Activated CD4-positive, alpha-beta T cell treated with anti-CD3 and anti-CD28 coated beads for 36 hours (primary cell): ENCODE data around the gene PLSCR4. TPM values are rescaled to one million over a fixed set of nuclear protein-coding genes. Genes with fewer than 3 reads are reported as not detected.

Experiments
- ATAC-seq: fragments of 200-7000 bp; cut with Tn5 transposase; one replicate; pipeline ENCODE4 v1.10.0; 2021; ENCODE audit warnings: mild to moderate bottlenecking, moderate library complexity
- CTCF ChIA-PET: fragments of 350-600 bp; sonication (Branson Sonifier 250); formaldehyde crosslinking; loops from one replicate; lab custom pipeline; 2021; ENCODE audit warnings: antibody characterized with exemption; lab: Charles Lee
- POLR2A ChIA-PET: fragments of 350-600 bp; sonication (Branson Sonifier 250); formaldehyde crosslinking; loops from one replicate; lab custom pipeline; 2021; ENCODE audit warnings: antibody characterized with exemption, inconsistent platforms; lab: Charles Lee
- DNase-seq: peaks from one replicate; pipeline ENCODE4 v3.0.0-alpha.2; 2020
- H3K27ac Mint-ChIP-seq: one replicate; pipeline ENCODE4 v1.8.0; 2021; ENCODE audit warnings: mixed read lengths
- H3K27me3 Mint-ChIP-seq: one replicate; pipeline ENCODE4 v1.8.0; 2021; ENCODE audit warnings: mixed read lengths
- H3K36me3 Mint-ChIP-seq: one replicate; pipeline ENCODE4 v1.8.0; 2021; ENCODE audit warnings: low read depth, mixed read lengths
- H3K4me1 Mint-ChIP-seq: one replicate; pipeline ENCODE4 v1.8.0; 2021; ENCODE audit warnings: mixed read lengths
- H3K4me3 Mint-ChIP-seq: one replicate; pipeline ENCODE4 v1.8.0; 2021; ENCODE audit warnings: mild to moderate bottlenecking, moderate library complexity, mixed read lengths
- H3K9me3 Mint-ChIP-seq: one replicate; pipeline ENCODE4 v1.8.0; 2021; ENCODE audit warnings: low read depth, mixed read lengths
- intact Hi-C, 2 experiments: fragments of 100-400 bp; cut with DNase I in 1 of 2; cut with micrococcal nuclease in 1 of 2; formaldehyde crosslinking; loops; one replicate each; pipeline versions ENCODE4 v1.14.2 to v1.15.1; 2022 to 2024; cut with DNase I, micrococcal nuclease
- total RNA-seq, 2 experiments: library from RNA; stranded (reverse); gene quantifications; one replicate each; pipeline ENCODE4 v1.2.3, GENCODE V29; 2021

The PLSCR4 gene
- total RNA-seq, 2 experiments from 2014 or later = not detected

GRCh38 chr3:146157325-146158060 lies 93.4 kb downstream of the PLSCR4 start:
- peaks cover 15% of the 10 kb centered on the region for H3K4me1 Mint-ChIP-seq
- POLR2A ChIA-PET = no interaction called here

GRCh38 chr3:146156666-146157314 lies 94.1 kb downstream of the PLSCR4 start:
- intact Hi-C loops = no loop called here
- ChIA-PET POLR2A (interaction anchor here (0.6 kb wide), 1 partner anchor 708 kb away, joined by 6 read pairs; no protein-coding TSS in a partner anchor), CTCF (interaction anchor here (1.0 to 1.3 kb wide), 2 partner anchors 19 to 33 kb away, joined by 3 to 4 read pairs; no protein-coding TSS in a partner anchor)
- ATAC-seq (no peak), DNase-seq (no peak)
- Mint-ChIP-seq H3K9me3 (no peaks in the 10 kb centered on the region), H3K27me3 (peaks cover 24% of the 10 kb centered on the region), H3K4me3 (no peak overlapping the region), H3K27ac (no peak overlapping the region), H3K36me3 (no peaks in the 10 kb centered on the region), H3K4me1 (peaks cover 11% of the 10 kb centered on the region)

More at GRCh38 chr3:146157325-146158060, 93.4 kb downstream of the PLSCR4 start:
- peaks cover 30% of the 10 kb centered on the region for H3K27me3 Mint-ChIP-seq
- CTCF ChIA-PET = interaction anchor here (1.0 to 1.3 kb wide), 2 partner anchors 19 to 32 kb away, joined by 3 to 4 read pairs; no protein-coding TSS in a partner anchor
- intact Hi-C loops = no loop called here
- no peaks in the 10 kb centered on the region for H3K36me3 Mint-ChIP-seq
- DNase-seq (no peak), ATAC-seq (no peak)
- no peak overlapping the region for H3K4me3 Mint-ChIP-seq
- H3K9me3 Mint-ChIP-seq = no peaks in the 10 kb centered on the region
- H3K27ac Mint-ChIP-seq = no peak overlapping the region

GRCh38 chr3:146156095-146156494 lies 94.8 kb downstream of the PLSCR4 start:
- DNase-seq = no peak
- no peak overlapping the region for H3K27ac Mint-ChIP-seq
- H3K36me3 Mint-ChIP-seq = no peaks in the 10 kb centered on the region
- peaks cover 21% of the 10 kb centered on the region for H3K27me3 Mint-ChIP-seq
- CTCF ChIA-PET = interaction anchor here (0.9 to 1.0 kb wide), 2 partner anchors 10 to 33 kb away, joined by 3 read pairs; no protein-coding TSS in a partner anchor
- H3K4me3 Mint-ChIP-seq = no peak overlapping the region
- no peaks in the 10 kb centered on the region for H3K9me3 Mint-ChIP-seq
- POLR2A ChIA-PET = interaction anchor here (0.6 kb wide), 1 partner anchor 709 kb away, joined by 6 read pairs; no protein-coding TSS in a partner anchor
- ATAC-seq = no peak
- intact Hi-C loops = no loop called here
- peaks cover 7% of the 10 kb centered on the region for H3K4me1 Mint-ChIP-seq

GRCh38 chr3:146154995-146155394 lies 95.9 kb downstream of the PLSCR4 start:
- H3K27ac Mint-ChIP-seq = no peak overlapping the region
- no peaks in the 10 kb centered on the region for H3K36me3 Mint-ChIP-seq
- peaks cover 16% of the 10 kb centered on the region for H3K27me3 Mint-ChIP-seq
- ATAC-seq (no peak), DNase-seq (no peak)
- ChIA-PET POLR2A (no interaction called here), CTCF (interaction anchor here (1.0 kb wide), 1 partner anchor 9 kb away, joined by 3 read pairs; no protein-coding TSS in a partner anchor)
- peaks cover 2% of the 10 kb centered on the region for H3K4me1 Mint-ChIP-seq
- intact Hi-C loops = no loop called here
- no peaks in the 10 kb centered on the region for H3K9me3 Mint-ChIP-seq
- no peak overlapping the region for H3K4me3 Mint-ChIP-seq

GRCh38 chr3:146154316-146154715 lies 96.6 kb downstream of the PLSCR4 start:
- ChIA-PET POLR2A (no interaction called here), CTCF (no interaction called here)
- H3K27ac Mint-ChIP-seq = no peak overlapping the region
- H3K36me3 Mint-ChIP-seq = no peaks in the 10 kb centered on the region
- peaks cover 13% of the 10 kb centered on the region for H3K27me3 Mint-ChIP-seq
- intact Hi-C loops = no loop called here
- no peaks in the 10 kb centered on the region for H3K9me3 Mint-ChIP-seq
- H3K4me3 Mint-ChIP-seq = no peak overlapping the region
- H3K4me1 Mint-ChIP-seq = no peaks in the 10 kb centered on the region
- ATAC-seq = no peak
- no peak for DNase-seq

- Mint-ChIP-seq H3K9me3 (no peaks in the 10 kb centered on the region), H3K4me3 (no peak overlapping the region), H3K4me1 (no peaks in the 10 kb centered on the region), H3K27ac (no peak overlapping the region), H3K36me3 (no peaks in the 10 kb centered on the region), H3K27me3 (peaks cover 9% of the 10 kb centered on the region)
- ChIA-PET POLR2A (no interaction called here), CTCF (no interaction called here)
- intact Hi-C loops = no loop called here
- ATAC-seq = no peak
- DNase-seq = no peak
These were observed 97.5 kb downstream of the PLSCR4 start for GRCh38 chr3:146153429-146153828.

- Mint-ChIP-seq H3K4me3 (no peak overlapping the region), H3K36me3 (no peaks in the 10 kb centered on the region), H3K9me3 (no peaks in the 10 kb centered on the region), H3K4me1 (no peaks in the 10 kb centered on the region), H3K27ac (no peak overlapping the region), H3K27me3 (peaks cover 9% of the 10 kb centered on the region)
- ATAC-seq = no peak
- no peak for DNase-seq
- POLR2A ChIA-PET = no interaction called here
- CTCF ChIA-PET = no interaction called here
- intact Hi-C loops = no loop called here
These were observed 98.1 kb downstream of the PLSCR4 start for GRCh38 chr3:146152834-146153233.

- Mint-ChIP-seq H3K9me3 (no peaks in the 10 kb centered on the region), H3K4me1 (no peaks in the 10 kb centered on the region), H3K4me3 (no peak overlapping the region), H3K27ac (no peak overlapping the region), H3K27me3 (peaks cover 6% of the 10 kb centered on the region), H3K36me3 (no peaks in the 10 kb centered on the region)
- DNase-seq (no peak), ATAC-seq (no peak)
- ChIA-PET POLR2A (no interaction called here), CTCF (no interaction called here)
- intact Hi-C loops = no loop called here
These were observed 102.4 kb downstream of the PLSCR4 start for GRCh38 chr3:146148468-146148931.

- H3K4me1 Mint-ChIP-seq = no peaks in the 10 kb centered on the region
- CTCF ChIA-PET = interaction anchor here (0.8 to 1.2 kb wide), 2 partner anchors 10 to 80 kb away, joined by 3 read pairs; no protein-coding TSS in a partner anchor
- no peaks in the 10 kb centered on the region for H3K9me3 Mint-ChIP-seq
- no peak overlapping the region for H3K4me3 Mint-ChIP-seq
- intact Hi-C loops = no loop called here
- POLR2A ChIA-PET = no interaction called here
- H3K36me3 Mint-ChIP-seq = no peaks in the 10 kb centered on the region
- peaks cover 3% of the 10 kb centered on the region for H3K27me3 Mint-ChIP-seq
- H3K27ac Mint-ChIP-seq = no peak overlapping the region
- no peak for DNase-seq
- ATAC-seq = no peak
These were observed 105.3 kb downstream of the PLSCR4 start for GRCh38 chr3:146145642-146146041.

- no peak for DNase-seq
- H3K9me3 Mint-ChIP-seq = no peaks in the 10 kb centered on the region
- ChIA-PET CTCF (no interaction called here), POLR2A (no interaction called here)
- H3K4me1 Mint-ChIP-seq = no peaks in the 10 kb centered on the region
- no peak for ATAC-seq
- H3K36me3 Mint-ChIP-seq = no peaks in the 10 kb centered on the region
- H3K27me3 Mint-ChIP-seq = peaks cover 3% of the 10 kb centered on the region
- H3K27ac Mint-ChIP-seq = no peak overlapping the region
- intact Hi-C loops = no loop called here
- H3K4me3 Mint-ChIP-seq = no peak overlapping the region
These were observed 108.1 kb downstream of the PLSCR4 start for GRCh38 chr3:146142757-146143156.
